HG03442 (cell line): Measurements from ENCODE around the gene DLG2.
"Not testable (repeated sequence)": the region's sequence is repeated elsewhere in the genome, so short reads cannot be mapped to it uniquely, and the experiment has no call there.

Source experiments
- ATAC-seq: cut with Tn5 transposase; IDR thresholded peaks from one replicate; pipeline ENCODE4 v1.9.1; 2021; ENCODE audit warnings: mild to moderate bottlenecking, moderate library complexity; ENCODE audit not compliant: unreplicated experiment

Gene DLG2

GRCh38 chr11:83480811-83481210 is 2146.3 kb downstream of the DLG2 start:
- no peak for ATAC-seq

GRCh38 chr11:83480251-83480650 is 2146.9 kb downstream of the DLG2 start:
- ATAC-seq, result no peak

DNA sequence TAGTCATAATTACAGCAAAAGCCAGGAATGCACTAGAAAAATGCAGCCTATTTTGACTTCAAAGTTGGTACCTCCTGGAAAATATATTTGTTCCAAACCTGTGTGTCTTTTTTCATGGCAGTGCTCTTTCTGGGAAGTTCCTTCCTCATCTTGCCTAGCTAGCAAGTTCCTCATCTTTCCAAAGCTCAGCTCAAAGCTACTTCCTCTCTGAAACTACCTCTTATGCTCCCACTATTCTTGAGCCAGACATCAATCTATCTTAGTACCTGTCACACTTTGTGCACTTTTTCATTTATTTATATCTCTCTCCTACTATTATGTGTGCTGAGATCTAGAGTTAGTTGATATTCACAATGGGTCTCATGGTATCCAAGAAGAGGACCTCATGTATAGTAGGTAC is 2149.4 kb downstream of the DLG2 start:
- ATAC-seq, result no peak

GRCh38 chr11:83475760-83476159 is 2151.4 kb downstream of the DLG2 start:
- no peak for ATAC-seq

DNA sequence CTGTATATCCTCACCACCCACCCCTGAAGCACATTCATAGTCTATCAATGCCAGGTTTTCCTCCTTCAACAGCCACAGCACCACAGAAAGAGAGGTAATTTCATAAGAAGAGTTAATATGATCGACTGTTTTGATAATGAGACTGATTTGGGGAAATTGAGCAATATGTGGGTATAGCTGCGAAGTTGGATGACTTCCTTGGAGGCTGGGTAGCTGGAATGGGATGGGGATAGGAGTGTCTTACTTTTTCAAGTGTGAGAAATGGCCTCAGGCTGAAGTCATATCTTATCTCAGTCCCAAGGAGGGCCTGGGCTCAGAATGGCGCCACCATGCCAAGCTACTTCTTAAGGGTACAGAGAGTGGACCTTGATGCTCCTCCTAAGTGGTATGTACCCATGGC is 2153.4 kb downstream of the DLG2 start:
- ATAC-seq, result no peak

DNA sequence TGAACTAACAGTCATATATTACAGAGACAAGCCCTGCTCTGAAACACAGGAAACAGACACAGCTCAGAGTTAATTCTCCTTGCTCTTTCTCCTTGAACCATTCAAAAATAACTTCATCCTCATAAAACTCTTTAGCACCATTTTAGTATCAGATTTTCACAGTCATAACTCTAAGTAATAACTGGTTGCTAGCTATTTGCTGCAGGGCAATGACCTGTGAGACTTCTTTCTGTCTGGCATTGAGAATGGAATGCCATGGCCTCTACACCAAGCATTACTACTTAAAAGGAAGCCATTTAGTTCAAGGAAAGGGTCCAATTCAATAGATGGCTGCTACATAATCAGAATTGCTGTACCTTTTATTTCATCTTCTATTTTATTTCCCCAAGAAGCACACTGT is 2154.3 kb downstream of the DLG2 start:
- no peak for ATAC-seq

GRCh38 chr11:83471831-83472727 is 2155.1 kb downstream of the DLG2 start:
- no peak for ATAC-seq

DNA sequence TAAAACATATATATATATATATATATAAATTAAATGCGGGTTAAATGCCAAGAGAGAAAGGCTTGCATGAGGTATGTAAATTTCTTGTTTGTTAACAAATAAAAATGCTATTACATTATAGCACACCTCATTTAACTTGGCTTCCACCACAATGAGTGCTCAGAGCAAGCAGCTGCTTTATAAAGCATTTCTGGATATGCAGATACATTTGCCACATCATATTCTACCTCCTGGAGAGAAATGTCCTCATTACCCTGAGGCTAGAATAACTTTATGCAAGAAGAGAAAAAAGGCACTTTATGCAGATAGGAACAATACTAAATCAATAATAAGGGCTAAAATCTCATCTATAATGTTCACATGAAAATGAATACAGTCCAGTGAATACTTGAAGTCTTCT is 2159.3 kb downstream of the DLG2 start:
- no peak for ATAC-seq

DNA sequence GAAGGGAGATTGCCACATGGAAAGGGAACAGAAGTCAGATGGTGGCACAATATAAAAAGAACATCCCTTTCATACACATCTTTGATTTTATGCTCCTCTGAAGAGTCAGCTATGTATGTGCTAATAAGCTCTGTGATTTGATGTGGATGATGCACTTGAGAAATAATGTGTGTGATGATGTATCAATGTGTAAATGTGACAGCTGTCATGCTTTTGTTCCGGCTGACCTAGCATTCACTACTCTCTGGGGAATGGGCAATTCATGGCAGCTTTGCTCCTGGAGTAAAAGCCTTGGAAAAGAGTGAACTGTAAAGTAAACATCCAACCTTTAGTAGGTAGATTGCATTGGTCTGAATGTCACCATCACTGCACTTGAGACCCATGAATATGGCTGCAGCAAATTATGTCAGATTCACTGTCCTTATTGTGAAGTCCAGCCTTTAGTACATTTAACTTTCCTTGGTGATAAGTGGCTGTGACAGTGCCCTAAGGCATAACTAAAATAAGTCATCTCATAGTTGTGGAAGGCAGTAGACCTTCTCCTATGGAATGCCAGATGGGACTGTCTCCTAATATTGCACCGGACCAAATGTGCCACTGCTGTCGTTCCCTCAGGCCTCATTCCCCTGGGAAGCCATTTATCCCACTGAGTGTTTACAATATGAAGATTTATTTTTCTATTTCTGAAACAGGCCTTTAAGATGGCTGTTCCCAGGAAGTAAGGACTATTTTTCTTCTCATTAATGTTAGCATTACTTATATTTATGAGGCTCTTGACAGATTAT is 2162.8 kb downstream of the DLG2 start:
- no peak for ATAC-seq

GRCh38 chr11:83459798-83460197 is 2167.3 kb downstream of the DLG2 start:
- ATAC-seq, result no peak

DNA sequence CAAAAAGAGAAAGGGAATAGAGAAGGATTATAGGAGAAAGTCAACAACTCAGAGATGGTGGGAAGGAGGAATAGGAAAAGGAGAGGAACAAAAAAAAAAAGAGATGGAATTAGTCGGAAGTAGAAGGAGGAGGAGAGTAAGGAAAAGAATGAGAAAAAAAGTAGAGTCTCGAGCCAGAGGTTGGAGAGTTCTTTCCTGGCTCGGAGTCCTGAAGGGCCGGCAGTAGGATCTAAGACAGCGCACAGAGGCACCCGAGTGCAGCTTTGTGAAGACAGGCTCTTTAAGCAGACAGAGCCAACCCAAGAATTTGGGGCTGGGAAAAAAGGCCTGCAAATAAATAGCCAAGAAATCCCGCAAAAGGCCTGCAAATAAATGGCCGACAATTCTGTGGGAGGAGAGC is 2170.6 kb downstream of the DLG2 start:
- ATAC-seq, result no peak

- ATAC-seq, result no peak
These were observed 2171.1 kb downstream of the DLG2 start for GRCh38 chr11:83456075-83456474.

DNA sequence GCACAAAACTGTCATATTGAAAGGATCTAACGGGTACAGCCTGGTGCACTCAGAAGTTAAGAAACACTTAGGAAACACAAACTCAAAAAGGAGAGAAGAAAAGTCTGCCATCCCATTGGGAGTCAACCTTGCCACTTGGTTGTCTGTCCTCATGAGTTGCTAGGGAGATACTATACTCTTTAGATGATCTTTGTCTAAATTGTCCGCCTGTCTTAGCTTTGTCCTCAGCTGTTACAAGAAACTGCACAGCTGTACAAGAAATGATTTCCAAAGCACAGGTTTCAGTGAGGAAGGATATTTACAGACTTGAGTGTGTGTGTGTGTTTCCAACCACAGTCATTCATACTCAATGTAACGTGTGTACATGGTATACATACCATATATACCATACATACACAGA is 2171.8 kb downstream of the DLG2 start:
- ATAC-seq, result no peak

GRCh38 chr11:83454674-83455073 is 2172.5 kb downstream of the DLG2 start:
- ATAC-seq, result no peak

DNA sequence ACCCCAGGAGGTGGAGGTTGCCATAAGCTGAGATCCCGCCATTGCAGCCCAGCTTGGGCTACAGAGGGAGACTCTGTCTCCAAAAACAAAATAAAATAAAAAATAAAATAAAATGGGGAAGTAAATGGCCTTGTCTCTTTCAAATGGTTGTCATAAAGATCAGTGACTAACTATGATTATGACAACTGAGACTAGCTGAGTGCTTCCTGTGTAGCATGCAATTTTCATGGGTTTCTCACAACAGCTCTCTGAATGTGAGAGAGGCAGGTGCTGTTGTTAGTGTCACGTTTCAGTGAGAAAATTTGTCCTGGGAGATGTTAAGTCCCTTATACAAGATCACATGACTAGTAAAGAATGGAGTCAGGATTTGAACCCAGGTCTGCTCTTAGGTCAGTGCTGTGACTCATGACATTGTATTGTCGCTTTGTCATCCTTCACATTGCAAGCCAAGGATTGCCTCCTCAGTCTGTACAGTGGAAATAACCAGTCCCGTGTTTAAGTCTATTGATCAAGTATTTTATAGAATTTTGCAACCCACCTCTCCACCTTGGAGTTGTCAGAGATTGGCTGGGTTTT is 2177.7 kb downstream of the DLG2 start:
- no peak for ATAC-seq

- ATAC-seq, result no peak
These were observed 2178.5 kb downstream of the DLG2 start for GRCh38 chr11:83448686-83449085.

- not testable (repeated sequence) for ATAC-seq
These were observed 2183.3 kb downstream of the DLG2 start for GRCh38 chr11:83443880-83444279.

DNA sequence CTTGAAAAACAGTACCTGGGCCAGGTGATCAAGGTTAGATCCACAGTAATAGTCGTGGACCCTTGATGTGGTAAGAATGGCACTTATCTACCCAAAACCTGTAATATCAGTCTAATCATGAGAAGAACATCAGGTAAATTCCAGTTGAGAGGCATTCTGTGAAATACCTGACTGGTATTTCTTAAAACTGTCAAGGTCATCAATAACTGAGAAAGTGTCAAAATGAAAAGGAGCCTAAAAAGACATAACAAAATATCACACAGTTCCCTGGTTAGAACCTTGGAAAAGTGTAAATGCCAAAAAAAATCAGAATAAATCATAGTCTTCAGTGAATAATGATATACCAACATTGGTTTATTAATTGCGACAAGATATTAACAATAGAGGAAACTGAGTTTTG is 2185.5 kb downstream of the DLG2 start:
- no peak for ATAC-seq

DNA sequence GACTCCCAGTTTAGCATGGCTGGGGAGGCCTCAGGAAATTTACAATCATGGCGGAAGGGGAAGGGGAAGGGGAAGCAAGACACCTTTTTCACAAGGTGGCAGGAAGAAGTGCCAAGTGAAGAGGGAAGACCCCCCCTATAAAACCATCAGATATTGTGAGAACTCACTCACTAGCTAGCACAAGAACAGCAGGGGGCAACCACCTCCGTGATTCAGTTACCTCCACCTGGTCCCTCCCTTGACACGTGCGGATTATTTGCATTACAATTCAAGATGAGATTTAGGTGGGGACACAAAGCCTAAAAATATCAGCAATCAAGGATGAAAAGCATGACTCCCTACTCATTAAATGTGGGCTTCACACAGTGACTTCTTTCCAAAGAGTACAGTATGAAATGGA is 2186.0 kb downstream of the DLG2 start:
- no peak for ATAC-seq

DNA sequence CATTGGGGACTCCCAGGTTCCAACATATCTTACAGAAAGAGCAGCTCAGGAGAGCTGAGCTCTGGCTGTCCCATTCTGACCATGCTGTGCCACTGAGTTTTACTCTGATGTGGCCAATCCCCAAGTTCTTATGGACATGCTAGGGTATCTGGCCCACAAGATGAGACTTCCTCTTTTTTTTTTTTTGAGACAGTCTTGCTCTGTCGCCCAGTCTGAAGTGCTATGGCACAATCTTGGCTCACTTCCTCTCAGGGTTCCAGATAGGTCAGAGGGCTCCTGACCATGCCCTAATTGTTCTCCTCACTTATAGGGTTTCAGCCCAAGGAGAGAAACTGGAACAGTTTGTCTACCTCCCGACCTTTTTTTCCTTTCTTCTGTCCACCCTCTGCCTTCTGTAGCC is 2188.7 kb downstream of the DLG2 start:
- no peak for ATAC-seq

GRCh38 chr11:83437939-83438338 is 2189.2 kb downstream of the DLG2 start:
- no peak for ATAC-seq

DNA sequence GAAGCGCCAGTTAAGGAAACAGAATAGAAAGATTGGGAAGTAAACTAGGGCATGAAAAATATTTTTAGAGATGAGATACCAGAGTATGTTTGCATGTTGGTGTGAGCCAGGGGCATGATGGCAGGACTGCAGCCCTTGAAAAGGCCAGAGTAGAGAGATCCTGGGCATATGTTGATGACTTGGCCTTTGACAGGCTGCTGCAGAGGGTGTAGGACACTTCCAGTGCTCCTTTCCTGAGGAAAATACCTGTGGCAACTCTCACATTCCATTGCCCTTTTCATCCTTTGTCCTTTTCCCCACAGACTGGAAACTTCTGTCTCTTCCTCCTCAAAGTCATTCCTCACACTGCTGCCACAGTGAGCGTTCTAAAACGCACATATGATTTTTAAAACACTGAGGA is 2190.3 kb downstream of the DLG2 start:
- ATAC-seq, result no peak
